Bronchial epithelial cell (primary cell): ENCODE measurements around the gene DNAJB4. TPM values are rescaled to one million over a fixed set of nuclear protein-coding genes. Genes with fewer than 3 reads are reported as not detected.
A peak's percentile ranks its signal among the peaks of the same experiment; 100 is the strongest.

Experiments used
- DNase-seq: peaks from one replicate; pipeline ENCODE4 v3.0.0-alpha.2; 2010; ENCODE audit warnings: low read depth
- FAIRE-seq: peaks from 2 replicates; lab custom pipeline; 2011; peaks lifted over from hg19 to GRCh38; lab: Jason Lieb, UNC
- H3K27me3 ChIP-seq: 2 replicates; pipeline ENCODE4 v1.5.1; 2011; ENCODE audit warnings: low read length; ENCODE audit not compliant: control insufficient read depth, insufficient read depth
- H3K36me3 ChIP-seq: 2 replicates; pipeline ENCODE4 v1.5.1; 2011; ENCODE audit warnings: low read length; ENCODE audit not compliant: control insufficient read depth, insufficient read depth
- H3K4me3 ChIP-seq: 2 replicates; pipeline ENCODE4 v1.5.1; 2011; ENCODE audit warnings: mild to moderate bottlenecking, low read depth, low read length, control low read depth
- total RNA-seq: library from RNA; depleted of rRNA; stranded (reverse); fragments of >200 nt; gene quantifications from 2 replicates; pipeline ENCODE4 v1.2.1, GENCODE V29; 2014
- TF ChIP-seq, protein P1 (sequence below): IDR thresholded peaks from 2 replicates; pipeline ENCODE4 v1.5.1; 2011; ENCODE audit warnings: mild to moderate bottlenecking, moderate library complexity, low read length, control low read depth, inconsistent platforms; ENCODE audit not compliant: insufficient read depth, severe bottlenecking

The DNAJB4 gene
- total RNA-seq, 1 donor from 2014 or later = 6.8 TPM

DNA sequence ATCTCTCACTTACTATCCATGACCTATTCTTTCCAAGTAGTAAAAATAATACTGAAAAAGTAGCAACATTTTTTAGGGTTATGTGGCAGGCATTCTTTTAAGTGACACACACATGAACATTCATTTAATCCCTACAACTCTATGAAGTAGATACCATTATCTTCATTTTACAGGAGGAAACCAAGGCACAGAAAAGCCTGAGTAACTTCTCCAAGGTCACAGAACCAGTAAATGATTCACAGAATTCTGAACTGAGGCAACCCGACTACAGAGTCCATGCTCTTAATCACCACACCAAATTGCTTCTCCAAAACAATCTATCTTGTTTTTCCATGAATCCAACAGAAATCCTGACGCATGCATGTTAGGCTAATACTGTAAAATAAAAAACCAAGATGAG, 43.3 kb upstream of the DNAJB4 start:
- H3K36me3 ChIP-seq = peaks cover 30% of the 10 kb centered on the region
- FAIRE-seq (no peak), DNase-seq (no peak)
- TF ChIP-seq, protein P1, sequence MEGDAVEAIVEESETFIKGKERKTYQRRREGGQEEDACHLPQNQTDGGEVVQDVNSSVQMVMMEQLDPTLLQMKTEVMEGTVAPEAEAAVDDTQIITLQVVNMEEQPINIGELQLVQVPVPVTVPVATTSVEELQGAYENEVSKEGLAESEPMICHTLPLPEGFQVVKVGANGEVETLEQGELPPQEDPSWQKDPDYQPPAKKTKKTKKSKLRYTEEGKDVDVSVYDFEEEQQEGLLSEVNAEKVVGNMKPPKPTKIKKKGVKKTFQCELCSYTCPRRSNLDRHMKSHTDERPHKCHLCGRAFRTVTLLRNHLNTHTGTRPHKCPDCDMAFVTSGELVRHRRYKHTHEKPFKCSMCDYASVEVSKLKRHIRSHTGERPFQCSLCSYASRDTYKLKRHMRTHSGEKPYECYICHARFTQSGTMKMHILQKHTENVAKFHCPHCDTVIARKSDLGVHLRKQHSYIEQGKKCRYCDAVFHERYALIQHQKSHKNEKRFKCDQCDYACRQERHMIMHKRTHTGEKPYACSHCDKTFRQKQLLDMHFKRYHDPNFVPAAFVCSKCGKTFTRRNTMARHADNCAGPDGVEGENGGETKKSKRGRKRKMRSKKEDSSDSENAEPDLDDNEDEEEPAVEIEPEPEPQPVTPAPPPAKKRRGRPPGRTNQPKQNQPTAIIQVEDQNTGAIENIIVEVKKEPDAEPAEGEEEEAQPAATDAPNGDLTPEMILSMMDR = no peak
- no peaks in the 10 kb centered on the region for H3K27me3 ChIP-seq
- no peak overlapping the region for H3K4me3 ChIP-seq

DNA sequence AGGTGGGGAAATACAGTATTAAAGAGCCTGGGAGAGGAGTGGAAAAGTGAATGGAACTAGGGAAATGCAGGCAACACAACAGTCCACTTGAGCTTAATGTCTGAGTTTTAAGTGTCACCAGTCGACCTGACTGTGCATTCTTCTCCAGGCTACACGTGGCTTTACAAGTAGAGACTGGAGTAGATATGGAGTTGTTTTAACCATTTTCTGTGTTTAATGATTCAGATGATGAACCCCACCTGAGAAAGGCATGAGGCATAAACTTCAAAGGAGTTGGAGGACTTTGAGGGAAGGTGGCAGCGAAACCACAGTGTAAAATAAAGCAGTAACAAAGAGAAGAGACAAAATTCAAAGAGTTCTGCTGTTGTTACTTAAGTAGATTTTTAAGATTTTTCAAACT, 38.4 kb upstream of the DNAJB4 start:
- H3K36me3 ChIP-seq = peaks cover 20% of the 10 kb centered on the region
- TF ChIP-seq, protein P1 = no peak
- no peaks in the 10 kb centered on the region for H3K27me3 ChIP-seq
- DNase-seq (no peak), FAIRE-seq (no peak)
- H3K4me3 ChIP-seq = no peak overlapping the region

DNA sequence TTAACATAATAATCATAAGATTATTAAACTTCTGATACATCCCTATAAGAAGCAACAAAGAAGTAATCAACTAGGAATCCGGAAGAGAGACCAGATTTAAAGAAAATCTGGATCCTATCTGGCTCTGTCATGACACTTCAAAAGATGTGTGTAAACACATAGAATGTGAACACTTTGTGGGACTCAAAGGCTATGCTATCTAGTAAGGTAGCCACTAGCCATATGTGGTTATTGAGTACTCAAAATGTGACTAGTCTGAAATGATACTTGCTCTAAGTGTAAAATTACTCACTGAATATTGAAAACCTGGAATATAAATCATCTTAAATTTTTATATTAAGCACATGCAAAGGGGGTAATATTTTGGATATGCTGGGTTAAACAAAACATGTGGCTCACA, 34.5 kb upstream of the DNAJB4 start:
- FAIRE-seq (no peak), DNase-seq (no peak)
- no peak overlapping the region for H3K4me3 ChIP-seq
- TF ChIP-seq, protein P1 = no peak
- H3K36me3 ChIP-seq = peaks cover 9% of the 10 kb centered on the region
- no peaks in the 10 kb centered on the region for H3K27me3 ChIP-seq

DNA sequence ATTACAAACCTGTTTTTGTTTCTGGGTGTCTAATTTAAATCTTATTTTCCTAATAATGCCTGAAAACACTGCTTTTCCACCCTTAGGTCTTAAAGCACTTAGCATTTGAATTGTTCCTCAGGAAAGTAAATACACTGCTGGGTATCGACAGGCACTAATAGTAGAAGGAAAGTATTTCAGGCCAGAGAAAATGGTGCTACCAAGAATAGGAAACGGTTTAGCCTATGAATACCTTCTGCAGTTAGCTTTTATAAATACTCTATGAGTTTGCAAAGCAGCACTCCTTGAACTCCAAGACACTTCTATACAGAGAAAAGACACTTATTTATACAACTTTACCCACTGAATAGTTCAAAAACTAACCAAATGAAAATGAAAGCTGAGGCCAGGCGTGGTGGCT, 32.7 kb upstream of the DNAJB4 start:
- no peak overlapping the region for H3K4me3 ChIP-seq
- H3K27me3 ChIP-seq = no peaks in the 10 kb centered on the region
- TF ChIP-seq, protein P1 = no peak
- DNase-seq (no peak), FAIRE-seq (no peak)
- peaks cover 3% of the 10 kb centered on the region for H3K36me3 ChIP-seq

DNA sequence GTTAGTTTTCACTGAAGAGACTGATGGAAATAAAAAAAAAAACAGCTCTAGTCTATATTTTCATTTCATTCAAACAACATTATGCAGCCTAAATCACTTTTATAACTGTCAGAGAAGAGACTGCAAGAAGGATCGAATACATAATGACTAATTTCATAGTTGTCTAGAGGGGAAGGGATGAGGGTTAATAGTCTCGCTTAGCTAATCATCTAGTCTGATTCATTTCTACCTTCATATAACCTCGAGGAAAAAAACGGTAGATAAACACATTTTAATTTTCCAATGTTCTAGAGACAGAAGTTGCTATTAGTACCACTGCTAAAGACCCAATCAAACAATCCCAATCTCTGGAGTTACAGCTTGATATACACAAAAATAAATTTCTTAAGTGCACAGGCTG, 29.4 kb upstream of the DNAJB4 start:
- no peaks in the 10 kb centered on the region for H3K36me3 ChIP-seq
- FAIRE-seq (no peak), DNase-seq (peak; percentile 80)
- TF ChIP-seq, protein P1 = no peak
- no peaks in the 10 kb centered on the region for H3K27me3 ChIP-seq
- no peak overlapping the region for H3K4me3 ChIP-seq

DNA sequence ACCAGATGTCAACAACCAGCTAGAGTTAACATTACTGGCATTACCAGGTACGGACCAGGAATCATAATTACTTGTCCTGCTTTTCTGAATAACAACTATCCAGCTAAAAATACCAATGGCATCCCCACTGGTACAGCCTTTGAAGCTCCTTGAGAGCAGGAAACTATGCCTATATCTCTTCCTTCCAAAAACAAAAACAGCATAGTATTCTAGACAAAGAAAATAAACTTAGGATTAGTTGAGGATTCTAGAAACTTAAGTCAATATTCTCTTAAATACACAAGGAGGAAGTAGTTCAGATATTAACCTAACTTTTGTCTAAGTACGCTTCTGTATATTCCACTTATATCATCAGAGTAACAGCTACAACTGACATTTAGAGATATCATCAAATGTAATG, 28.8 kb upstream of the DNAJB4 start:
- DNase-seq (peak; percentile 12), FAIRE-seq (no peak)
- Histone ChIP-seq H3K36me3 (no peaks in the 10 kb centered on the region), H3K27me3 (no peaks in the 10 kb centered on the region), H3K4me3 (no peak overlapping the region)
- TF ChIP-seq, protein P1 = no peak
